NCI-H1436 treated with DMSO at 0.1 percent for 48 hours (cell line): Measurements from ENCODE around the gene RARRES1.

Experiments
- DNase-seq: peaks from one replicate; lab custom pipeline; 2025; lab: John Stamatoyannopoulos, UW

RARRES1 gene

DNA sequence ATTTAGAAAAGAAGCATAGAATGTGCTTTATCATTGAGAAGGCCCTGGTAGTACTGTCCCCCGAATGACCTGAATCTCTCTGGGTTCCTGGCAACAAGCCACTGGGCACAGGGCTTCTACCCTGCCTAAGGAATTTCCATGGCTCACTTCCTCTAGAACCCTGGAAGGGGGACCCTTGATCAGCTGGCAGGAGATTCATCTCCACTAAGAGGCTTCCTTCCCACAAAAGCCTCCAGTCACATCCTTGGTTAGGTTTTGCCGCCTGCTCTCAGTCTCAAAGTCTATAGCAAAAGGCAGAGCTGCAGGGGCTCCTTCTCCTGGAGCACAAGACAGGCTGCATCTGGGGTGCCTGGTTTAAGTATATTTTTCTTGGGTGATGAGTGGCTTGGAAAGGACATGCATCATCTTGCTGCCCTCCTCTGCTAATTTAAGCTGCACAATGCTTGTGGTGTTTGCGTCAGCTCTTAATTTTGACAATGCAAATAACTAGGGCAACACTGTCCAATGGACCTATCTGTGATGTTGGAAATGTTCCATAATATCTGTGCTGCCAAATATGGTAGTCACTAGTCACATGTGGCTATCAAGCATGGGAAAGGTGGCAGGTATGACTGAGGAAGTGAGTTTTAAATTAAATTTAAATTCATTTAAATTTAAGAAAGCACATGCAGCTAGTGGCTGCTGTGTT is 33.4 kb upstream of the RARRES1 start:
- no peak for DNase-seq

DNA sequence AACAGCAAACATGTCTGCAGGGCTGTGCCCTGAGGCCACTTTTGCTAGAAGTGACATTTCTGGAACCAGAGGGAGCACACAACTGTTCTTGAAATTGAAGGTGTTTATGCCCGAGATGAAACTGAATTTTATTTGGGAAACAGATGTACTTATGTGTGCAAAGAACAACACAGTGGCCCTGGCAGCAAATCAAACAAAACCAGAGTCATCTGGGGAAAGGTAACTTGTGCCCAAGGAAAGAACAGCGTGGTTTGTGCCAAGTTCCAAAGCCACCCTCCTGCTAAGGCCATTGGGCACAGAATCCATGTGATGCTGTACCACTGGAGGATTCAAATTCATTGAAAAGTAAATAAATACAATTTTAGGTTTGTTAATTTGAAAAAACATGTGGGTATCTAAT is 31.2 kb upstream of the RARRES1 start:
- DNase-seq = no peak

DNA sequence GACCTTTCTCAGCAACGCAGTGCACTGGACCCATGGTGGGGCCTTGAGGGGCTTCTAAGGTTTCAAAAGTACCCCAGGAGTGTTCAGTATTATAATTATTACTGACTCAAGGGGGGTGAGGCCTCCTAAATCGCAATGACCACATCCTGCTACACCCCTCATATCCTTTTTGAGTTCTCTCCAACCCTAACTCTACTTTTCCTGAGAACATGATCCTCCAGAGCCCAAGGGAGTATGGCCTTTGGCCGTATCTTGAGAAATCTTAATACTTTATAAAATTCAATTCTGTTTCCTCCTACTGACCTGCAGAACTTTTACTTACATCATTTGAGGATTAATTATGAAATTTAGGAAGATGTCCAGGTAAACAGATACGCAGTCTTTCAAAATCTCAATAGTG is 30.4 kb upstream of the RARRES1 start:
- DNase-seq = no peak

DNA sequence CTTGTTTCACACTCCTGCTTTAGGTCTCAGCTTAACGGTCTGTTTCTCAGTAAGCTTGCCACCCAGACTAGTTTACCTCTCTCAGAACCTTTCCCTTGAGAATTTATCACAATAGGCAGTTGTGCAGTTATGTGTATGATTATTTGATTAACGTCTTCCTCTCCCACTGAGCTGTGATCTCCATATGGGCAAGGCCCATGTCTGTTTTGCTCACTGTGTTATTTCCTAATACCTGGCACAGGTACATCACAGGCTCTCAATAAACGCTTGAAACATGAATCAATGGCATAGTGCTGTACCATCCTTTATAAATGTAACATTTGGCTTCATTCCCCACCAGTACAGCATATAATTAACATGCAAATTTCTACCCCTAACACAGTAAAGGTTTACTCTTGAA is 29.1 kb upstream of the RARRES1 start:
- no peak for DNase-seq

DNA sequence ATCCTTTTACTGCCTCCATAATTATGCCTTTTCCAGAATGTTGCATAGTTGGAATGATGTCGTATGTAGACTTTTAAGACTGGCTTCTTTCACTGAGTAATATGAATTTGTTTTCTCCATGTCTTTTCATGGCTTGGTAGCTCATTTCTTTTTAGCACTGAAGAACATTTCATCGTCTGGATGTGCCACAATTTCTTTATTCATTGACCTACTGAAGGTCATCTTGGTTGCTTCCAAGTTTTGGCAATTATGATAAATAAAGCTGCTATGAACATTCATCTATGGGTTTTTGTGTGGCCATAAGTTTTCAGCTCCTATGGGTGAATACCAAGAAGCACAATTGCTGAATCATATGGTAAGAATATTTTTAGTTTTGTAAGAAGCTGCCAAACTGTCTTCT is 23.2 kb upstream of the RARRES1 start:
- no peak for DNase-seq

DNA sequence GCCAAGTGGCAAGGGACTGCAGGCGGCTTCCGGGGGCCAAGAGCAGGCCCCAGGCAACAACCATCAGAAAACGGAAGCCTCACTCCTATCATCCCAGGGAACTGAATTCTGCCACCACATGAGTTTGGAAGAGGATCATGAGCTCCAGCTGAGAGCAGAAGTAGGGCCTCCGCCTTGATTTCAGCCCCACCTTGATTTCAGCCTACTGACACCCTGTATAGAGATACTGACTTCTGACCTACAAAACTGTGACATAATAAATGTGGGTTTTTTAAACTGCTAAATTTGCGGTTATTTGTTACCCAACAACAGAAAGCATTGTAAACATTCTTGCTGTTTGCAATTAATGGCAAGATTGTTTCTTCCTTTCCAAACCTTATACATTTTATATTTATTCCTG is 21.6 kb upstream of the RARRES1 start:
- no peak for DNase-seq

DNA sequence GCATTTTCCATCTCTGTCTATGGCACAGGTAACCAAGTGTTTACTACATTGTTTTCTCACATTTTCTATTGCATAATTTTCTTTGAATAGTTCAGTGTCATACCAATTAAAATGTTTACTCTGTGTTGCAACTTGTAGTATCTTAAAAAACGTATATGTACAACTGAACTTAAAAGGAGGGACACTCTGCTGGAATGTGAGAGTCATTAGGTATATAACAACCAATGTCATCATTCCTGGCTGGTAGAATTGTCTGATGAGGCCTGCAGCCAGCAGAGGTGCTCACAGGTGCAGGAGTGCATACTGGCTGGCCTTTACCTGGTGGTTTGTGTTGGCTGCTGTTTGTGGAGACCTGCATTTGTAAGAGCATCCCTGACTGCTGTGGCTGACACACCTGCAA is 19.1 kb upstream of the RARRES1 start:
- no peak for DNase-seq

DNA sequence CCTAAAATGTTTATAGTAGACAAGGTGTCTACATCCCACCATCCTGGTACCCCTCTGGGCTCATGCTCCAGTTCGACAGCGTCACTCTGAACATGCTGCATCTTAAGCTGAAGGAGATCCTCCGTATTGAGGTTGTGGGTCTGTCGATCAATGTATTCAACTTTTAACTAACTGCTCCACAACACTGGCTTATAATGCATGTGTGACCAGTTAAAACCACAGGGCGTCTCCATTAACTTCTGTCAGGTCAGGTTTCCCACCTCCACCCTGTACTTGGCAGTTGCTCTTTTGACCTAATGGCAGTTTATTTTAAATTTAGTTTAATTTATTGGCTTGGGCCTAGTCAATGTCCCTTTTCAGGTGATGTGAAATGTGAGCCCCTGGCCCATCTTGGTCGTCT is 17.8 kb upstream of the RARRES1 start:
- DNase-seq = no peak

DNA sequence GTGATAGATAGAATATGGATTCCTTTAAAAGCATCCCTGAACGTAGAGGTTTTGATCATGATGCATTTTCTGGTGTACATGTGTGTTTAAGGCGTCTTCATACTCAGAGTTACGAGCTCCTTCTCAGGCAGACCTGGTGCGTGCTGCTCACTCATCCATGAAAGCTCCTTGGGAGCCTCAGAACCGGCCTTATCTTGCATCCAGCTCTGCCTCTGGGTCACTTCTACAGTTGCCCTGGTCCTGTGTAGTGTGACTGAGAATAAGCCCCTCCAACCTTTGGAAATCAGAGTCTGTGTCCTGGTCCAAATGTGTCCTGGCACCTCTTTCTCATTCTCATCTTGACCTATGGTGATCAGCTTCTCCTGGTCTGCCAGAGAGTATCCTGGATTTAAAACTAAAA is 17.3 kb upstream of the RARRES1 start:
- no peak for DNase-seq

DNA sequence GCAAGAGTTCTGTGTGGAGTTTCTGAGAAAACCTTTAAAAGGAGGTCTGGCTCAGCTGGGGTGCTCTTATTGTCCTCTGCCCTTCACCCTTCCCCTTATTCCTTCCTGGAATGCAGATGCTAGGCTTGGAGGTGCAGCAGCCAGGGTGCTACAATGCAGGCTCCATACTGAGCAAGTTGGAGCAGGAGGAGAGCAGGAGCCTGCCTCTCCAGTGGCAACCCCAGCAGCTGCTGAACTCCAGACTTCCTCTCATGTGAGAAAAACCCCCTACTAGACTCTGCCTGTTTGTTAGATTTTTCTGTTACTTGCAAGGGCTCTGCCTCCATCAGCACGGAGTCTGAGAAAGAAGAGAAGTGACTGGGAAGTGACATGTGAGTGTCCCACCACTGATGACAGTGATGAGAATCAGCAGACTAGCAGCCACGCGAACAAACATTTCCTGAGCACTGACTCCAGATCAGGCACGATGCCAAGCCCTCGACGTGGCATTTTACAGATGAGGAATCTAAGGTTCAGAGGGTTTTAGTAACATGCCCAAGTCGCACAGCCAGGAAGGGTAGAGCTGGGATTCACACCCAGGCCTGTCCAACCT is 16.1 kb upstream of the RARRES1 start:
- no peak for DNase-seq

DNA sequence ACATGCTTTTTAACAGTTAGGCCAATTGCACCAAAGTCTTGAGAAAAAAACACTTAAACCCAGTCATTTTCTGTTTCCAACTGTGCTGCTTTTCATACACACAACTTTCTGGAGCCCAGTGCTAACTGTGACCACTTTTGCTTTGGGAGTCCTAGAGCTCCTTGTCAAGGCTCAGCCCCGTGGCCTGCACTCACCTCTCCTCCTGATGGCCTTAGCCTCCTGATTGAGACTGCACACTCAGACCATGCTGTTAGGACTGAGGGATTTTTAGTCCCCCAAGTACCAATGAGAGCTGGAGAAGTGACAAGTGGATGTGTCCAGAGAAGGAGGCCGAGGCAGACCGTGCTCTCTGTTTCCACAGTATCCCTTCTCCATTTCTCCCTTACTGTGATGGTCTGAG is 15.2 kb upstream of the RARRES1 start:
- DNase-seq = no peak

DNA sequence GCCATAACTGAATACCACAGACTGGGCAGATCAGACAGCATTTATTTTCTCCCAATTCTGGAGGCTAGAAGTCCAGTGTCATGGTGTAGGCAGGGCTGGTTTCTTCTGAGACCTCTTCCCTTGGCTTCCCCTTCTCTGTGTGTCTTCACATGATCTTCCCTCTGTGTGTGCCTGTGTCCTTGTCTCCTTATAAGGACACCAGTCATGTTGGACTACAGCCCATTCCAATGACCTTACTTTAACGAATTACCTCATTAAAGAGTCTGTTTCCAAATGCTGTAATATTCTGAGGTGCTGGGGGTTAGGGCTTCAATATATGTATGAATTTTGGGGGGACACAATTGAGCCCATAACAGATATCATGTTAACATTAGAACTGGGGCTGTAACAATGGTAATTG is 13.3 kb upstream of the RARRES1 start:
- DNase-seq = no peak

DNA sequence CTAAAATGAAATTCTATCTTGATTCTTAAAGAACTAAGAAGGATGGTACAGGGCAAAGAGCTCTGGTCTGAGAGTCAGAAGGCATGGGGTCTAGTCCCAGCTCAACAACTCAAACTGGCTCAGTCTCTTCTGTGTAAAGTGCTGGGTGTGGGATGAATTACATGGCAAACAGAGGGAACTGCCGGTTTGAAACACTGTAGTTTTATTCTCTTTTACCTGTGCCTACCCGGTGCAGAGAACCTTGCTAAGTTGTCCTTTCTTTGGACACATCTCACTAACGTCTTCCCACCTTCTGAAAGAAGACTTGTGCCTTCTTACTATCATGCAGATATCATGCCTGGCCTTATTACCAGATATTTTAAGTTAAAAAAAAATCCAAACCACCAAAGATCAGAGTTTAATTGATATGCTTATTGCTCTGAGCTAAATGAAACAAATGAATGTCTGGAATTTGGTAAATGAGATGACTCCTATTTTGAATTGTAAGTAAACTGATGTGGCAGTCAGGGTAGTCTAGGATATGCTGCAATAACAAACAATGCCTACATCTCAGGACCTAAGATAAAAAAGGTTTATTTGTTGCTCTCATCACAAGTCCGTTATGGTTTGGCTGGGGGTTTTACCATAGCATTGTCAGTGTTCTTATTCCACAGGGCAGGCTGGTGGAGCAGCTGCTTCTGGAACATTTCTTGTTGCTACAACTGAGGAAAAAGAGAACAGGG is 12.5 kb upstream of the RARRES1 start:
- no peak for DNase-seq

DNA sequence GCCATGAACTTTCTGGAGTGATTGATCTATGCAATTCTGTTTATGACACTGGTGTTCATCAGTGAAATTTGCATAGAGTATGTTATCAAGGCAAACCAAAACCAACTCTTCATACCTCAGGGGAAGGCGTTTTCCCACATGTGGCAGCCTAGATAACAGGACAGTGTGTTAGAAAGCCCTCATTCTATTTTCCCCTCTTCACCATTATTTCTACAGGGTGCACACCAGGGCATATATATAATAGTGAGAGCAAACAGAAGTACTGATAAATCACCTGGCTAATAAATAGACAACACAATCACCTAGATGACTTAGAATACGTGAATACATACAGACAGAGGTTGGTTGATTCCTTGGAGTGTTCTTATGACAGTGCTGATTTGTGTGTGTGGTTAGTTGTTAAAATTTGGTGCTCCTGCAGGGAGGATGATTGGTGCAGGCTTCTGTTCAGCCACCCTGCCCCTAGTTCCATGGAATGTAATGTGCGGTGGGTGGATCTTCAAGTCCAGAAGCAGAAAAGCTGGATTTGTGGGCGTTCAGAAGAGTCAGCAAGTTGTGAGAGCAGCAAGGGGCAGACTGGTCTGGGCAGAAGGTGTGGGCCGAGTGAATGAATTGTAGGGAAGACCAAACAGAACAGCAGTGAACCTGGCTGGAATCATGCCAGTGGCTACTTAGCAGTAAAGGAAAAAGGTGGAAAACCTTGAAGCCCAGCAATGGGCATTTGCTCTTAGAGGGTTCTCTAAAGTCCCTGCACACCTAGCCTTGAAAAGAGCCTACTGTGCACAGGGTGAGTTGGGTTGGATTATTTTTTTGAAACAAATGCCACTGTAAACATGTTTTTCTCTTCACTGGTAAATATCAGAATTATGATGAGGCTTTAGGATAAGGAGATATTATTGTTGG is 11.7 kb upstream of the RARRES1 start:
- DNase-seq = no peak

DNA sequence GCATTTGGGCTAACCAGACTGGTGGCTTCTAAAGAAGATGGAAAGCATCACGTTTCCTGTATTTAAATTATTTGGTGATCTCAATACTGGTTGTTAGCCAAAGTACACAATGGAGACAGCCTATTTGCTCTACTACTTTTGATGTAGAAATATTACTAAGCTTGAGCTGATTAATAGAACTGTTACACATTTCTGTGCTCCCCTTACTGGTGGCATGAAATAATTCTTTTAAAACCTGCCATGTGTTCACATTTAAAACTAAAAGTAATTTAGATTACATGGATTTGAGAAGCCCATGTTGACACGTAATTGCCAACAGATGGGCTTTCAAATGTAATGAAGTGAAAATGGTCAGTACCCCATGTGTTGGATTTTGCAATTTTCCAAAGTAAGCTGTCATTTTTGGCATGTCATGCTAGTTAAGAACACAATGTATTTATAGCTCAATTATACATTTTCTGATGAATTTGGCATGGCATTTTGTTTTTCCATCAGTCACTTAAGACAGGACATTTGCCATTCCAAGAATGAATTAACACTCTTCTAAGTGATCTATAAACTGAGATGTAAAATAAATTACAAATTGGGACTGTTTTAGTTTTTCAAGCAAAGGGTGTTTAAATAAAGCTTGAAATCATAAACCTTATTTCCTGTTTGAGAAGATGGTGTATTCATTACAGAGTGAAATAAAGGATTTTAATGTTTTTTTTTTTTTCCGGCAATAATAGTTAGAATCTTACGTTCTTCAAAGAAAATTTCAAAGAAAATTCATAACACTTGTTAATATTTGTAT is 10.8 kb upstream of the RARRES1 start:
- DNase-seq = no peak

DNA sequence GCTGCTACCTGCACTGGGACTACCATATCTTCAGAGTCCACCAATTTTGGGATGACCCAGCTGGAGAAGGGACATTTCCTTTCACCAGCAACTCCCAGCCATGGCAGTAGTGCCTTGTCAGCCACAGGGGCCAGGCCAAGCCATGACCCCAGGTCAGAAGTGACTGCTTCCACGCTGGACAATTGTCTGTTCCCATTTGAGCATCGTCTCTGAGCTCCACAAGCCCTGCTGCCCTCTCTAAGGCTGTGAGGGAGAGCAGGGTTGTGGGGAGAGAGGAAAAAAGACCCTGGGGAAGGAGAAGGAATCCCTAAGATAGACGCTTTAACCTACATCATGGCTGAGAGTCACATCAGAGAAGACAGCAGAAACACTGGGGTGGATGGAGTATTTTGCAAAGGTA is 7.4 kb upstream of the RARRES1 start:
- DNase-seq = no peak

DNA sequence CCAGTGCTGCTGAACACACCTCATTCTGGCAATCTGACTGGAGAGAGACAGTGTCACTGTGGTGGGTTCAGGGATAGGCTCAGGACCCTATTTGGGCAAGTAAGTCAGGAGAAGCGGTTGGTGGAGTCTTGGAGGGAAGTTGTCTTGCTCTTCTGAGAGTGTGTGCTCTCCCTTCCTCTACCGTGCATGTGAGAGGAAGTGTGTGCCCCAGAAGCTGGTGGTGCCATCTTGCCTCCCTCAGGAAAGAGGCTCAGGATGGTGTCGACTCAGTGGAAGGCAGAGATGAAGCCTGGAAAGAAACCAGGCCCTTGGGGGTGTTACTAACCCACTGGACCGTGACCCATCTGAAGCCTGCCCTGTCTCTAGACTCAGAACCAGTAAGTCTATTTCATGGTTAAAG is 6.8 kb upstream of the RARRES1 start:
- no peak for DNase-seq

DNA sequence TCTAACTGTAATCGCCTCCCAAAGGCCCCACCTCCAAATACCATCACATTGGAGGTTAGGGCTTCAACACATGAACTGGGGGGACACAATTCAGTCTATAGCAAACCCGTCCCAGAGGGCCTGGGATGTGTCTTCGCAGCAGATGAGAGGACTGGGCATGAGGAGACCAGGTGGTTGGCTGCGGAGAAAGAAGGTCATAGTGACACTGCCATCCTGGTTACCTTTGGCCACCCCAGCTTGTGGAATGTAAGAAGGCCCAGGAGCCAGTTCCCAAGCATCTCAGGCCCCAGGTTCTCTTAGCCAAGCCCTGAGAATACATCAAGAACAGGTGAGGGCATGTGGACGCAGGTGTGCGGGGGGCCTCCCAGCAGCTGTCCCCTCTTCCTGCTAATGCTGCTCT is 6.4 kb upstream of the RARRES1 start:
- DNase-seq = no peak

DNA sequence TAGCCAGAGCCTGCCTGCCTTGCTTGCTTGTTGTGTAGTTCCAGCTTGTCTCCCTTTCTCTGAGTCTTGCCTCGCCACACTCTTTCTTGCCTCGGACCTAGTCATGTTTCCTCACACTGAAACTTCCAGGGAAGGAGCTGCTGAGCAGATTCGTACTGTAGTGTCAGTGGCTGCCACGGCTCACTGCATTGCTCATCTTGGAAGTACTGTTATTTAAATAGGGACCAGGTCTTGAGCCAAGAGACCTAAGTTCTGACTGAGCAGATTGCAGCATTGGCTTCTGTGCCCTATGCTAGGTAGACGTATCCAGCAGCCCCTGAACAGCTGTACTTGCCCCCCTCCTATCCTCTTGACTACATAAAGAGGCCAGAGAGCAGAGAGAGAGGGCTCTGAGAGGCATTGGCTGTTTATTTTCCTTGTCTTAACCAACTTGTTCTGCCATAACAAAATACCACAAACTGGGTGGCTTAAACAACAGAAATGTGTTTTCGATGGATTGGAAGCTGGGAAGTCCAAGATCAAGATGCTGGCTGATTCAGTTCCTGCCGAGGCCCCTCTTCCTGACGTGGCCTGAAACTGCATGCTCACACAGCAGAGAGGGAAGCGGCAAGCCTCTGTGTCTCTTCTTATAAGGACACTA is 5.8 kb upstream of the RARRES1 start:
- no peak for DNase-seq

DNA sequence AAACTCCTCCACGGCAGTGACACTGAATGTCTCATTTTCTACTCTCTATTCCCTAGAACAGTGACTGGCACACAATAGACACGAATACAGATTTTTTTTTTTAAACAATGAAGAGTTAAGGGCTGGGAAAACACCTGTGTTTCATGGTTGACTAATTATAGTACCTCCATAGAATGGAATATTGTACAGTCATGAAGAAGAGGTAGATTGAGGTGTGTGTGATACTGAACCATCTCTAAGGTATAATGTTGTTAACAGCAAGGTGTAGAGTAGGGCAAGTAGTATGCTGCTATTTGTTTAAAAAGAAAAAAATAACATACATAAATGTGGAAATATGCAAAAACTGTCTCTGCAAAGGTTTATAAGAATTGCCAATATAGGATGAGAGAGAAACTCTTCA is 5.2 kb upstream of the RARRES1 start:
- no peak for DNase-seq

DNA sequence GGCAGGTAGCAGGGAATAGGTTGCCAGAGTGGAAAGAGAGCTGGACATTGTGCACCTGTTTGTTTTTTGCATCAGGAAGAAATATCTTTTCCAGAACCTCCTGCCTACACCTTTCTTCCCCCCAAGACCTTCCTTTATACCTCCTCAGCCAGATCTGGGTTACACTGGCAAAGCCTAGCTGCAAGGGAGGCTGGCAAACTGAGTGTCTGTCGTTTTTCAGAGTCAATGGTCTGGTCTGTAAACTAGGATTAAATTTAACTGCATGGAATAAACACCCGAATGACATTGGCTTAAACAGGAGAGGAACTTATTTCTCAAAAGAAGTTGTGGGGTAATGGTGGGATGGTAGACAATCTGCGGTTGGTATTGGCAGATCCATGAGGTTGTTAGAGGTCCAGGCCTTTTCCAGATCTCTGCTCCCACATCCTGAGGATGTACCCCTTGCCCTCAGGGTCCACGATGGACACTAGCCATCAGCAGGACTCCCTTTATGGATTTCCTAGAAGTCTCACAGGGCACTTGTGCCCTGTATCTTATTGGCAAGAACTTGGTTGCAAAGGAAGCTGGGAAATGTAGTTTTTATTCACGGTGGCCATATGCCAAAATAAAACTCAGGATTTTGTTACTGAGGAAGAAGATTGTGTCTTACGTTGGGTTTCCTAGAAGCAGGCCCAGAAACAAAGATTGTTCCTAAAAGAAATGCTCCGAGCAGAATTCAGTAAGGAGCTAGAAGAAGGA is 3.2 kb upstream of the RARRES1 start:
- DNase-seq = no peak
